ENCODE data around the gene EIF3J. TPM values are rescaled to one million over a fixed set of nuclear protein-coding genes. Genes with fewer than 3 reads are reported as not detected.

EIF3J gene
- polyA plus RNA-seq, 1 of the 3 experiments (the other 2 are of a cell fraction), result 23.8 TPM

DNA sequence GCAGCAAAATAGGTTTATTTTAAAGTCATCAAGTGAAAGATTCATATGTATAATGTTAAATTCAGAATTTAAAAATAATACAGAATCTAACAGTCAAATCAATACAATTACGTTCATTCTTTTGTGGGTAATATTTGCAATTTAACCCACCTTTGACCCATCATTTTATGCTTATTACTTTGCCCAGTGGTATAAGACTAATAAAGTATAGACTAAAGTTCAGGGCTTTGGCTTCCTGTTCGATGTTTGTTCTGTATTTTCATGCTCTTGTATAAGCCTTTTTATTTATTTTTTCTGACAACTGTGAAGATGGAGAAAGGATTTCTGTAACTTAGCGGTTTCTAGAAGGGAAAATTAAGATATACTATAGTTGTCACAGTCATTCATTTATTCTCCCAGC lies 44.3 kb upstream of the EIF3J start (continued):
- TF ChIP-seq, protein P1, sequence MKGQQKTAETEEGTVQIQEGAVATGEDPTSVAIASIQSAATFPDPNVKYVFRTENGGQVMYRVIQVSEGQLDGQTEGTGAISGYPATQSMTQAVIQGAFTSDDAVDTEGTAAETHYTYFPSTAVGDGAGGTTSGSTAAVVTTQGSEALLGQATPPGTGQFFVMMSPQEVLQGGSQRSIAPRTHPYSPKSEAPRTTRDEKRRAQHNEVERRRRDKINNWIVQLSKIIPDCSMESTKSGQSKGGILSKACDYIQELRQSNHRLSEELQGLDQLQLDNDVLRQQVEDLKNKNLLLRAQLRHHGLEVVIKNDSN (IDR thresholded peaks at IDR 0.05; ENCODE audit: borderline replicate concordance, low read depth), result no peak
- TF ChIP-seq CTCF (IDR thresholded peaks at IDR 0.05) (no peak), MAX (IDR thresholded peaks at IDR 0.05; ENCODE audit: low read depth) (no peak), SMC3 (IDR thresholded peaks at IDR 0.05; ENCODE audit: low read depth, low read length) (no peak), EZH2phosphoT487 (IDR thresholded peaks at IDR 0.05; ENCODE audit: borderline replicate concordance, low read depth) (no peak), SIN3A (IDR thresholded peaks at IDR 0.05; ENCODE audit: borderline replicate concordance, low read depth, low read length) (no peak), TEAD4 (IDR thresholded peaks at IDR 0.05; ENCODE audit: borderline replicate concordance, insufficient read depth) (no peak), RXRA (IDR thresholded peaks at IDR 0.05; ENCODE audit: borderline replicate concordance, low read depth) (no peak), ELF1 (IDR thresholded peaks at IDR 0.05) (no peak)

DNA sequence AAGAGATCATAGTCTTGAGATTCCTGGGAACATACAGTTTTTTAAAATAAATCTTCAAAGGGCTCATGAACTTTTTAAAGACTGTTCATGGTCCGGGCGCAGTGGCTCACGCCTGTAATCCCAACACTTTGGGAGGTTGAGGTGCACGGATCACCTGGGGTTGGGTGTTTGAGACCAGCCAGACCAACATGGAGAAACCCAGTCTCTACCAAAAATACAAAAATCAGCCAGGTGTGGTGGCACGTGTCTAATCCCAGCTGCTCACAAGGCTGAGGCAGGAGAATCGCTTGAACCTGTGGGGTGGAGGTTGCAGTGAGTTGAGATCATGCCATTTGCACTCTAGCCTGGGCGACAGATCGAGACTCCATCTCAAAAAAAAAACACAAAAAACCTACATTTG lies 41.4 kb upstream of the EIF3J start:
- TF ChIP-seq, protein P2, sequence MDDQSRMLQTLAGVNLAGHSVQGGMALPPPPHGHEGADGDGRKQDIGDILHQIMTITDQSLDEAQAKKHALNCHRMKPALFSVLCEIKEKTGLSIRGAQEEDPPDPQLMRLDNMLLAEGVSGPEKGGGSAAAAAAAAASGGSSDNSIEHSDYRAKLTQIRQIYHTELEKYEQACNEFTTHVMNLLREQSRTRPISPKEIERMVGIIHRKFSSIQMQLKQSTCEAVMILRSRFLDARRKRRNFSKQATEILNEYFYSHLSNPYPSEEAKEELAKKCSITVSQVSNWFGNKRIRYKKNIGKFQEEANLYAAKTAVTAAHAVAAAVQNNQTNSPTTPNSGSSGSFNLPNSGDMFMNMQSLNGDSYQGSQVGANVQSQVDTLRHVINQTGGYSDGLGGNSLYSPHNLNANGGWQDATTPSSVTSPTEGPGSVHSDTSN (IDR thresholded peaks at IDR 0.05), result no peak
- TF ChIP-seq TCF12 (IDR thresholded peaks at IDR 0.05), result no peak
- TF ChIP-seq FOSL2 (IDR thresholded peaks at IDR 0.05; ENCODE audit: borderline replicate concordance, low read depth), result no peak
- no peak for TF ChIP-seq TEAD4 (IDR thresholded peaks at IDR 0.05; ENCODE audit: borderline replicate concordance, insufficient read depth)
- TF ChIP-seq EP300 (IDR thresholded peaks at IDR 0.05; ENCODE audit: borderline replicate concordance in 1 of 2, low read depth in 1 of 2, low read length in 1 of 2), result no peak
- Histone ChIP-seq H3K9ac (no peak overlapping the region), H3K9me3 (no peaks in the 10 kb centered on the region), H3K4me2 (no peak overlapping the region), H3K27ac (ENCODE audit: low read depth in 2 of 2, low read length in 1 of 2) (no peak overlapping the region), H3K27me3 (ENCODE audit: insufficient read depth) (no peaks in the 10 kb centered on the region), H3F3A (replicated peaks; ENCODE audit: insufficient read depth) (peaks cover 9% of the 10 kb centered on the region), H3K9me2 (no peaks in the 10 kb centered on the region), H3K4me3 (ENCODE audit: low read depth in 2 of 2, low read length in 1 of 2) (no peak overlapping the region), H3K4me1 (ENCODE audit: control insufficient read depth in 1 of 2, insufficient read depth in 2 of 2, low read depth in 1 of 2, low read length in 1 of 2) (peaks cover 0 to 7% of the 10 kb centered on the region in 2 experiments; a peak in 1 of 4 replicates), H3K79me2 (ENCODE audit: insufficient read depth) (peaks cover 48% of the 10 kb centered on the region; the same call in 1 of the 2 replicates), H2AFZ (ENCODE audit: low read depth) (no peak overlapping the region), H4K20me1 (ENCODE audit: insufficient read depth) (peaks cover 6% of the 10 kb centered on the region; the same call in 1 of the 2 replicates), H3K36me3 (replicated peaks in 1 of 2; ENCODE audit: control insufficient read depth in 1 of 2, insufficient read depth in 2 of 2, low read length in 1 of 2) (peaks cover 19 to 37% of the 10 kb centered on the region in 2 experiments)
- ChIA-PET POLR2A (no interaction called here), CTCF (interaction anchor here (0.9 kb wide), 1 partner anchor 592 kb away, joined by 3 read pairs; no protein-coding TSS in a partner anchor)
- WGBS (ENCODE audit: low lambda C conversion rate), result 90% methylated on average over 8 of the region's 8 CpGs
- no peak for DNase-seq

Data from SK-N-SH (cell line).